Inferior parietal cortex (tissue), 1 donor: ENCODE measurements around the gene SHTN1.

Experiments
- DNase-seq: peaks from one replicate; pipeline ENCODE4 v3.0.0-alpha.2; 2016; ENCODE audit errors: extremely low spot score

Gene SHTN1

DNA sequence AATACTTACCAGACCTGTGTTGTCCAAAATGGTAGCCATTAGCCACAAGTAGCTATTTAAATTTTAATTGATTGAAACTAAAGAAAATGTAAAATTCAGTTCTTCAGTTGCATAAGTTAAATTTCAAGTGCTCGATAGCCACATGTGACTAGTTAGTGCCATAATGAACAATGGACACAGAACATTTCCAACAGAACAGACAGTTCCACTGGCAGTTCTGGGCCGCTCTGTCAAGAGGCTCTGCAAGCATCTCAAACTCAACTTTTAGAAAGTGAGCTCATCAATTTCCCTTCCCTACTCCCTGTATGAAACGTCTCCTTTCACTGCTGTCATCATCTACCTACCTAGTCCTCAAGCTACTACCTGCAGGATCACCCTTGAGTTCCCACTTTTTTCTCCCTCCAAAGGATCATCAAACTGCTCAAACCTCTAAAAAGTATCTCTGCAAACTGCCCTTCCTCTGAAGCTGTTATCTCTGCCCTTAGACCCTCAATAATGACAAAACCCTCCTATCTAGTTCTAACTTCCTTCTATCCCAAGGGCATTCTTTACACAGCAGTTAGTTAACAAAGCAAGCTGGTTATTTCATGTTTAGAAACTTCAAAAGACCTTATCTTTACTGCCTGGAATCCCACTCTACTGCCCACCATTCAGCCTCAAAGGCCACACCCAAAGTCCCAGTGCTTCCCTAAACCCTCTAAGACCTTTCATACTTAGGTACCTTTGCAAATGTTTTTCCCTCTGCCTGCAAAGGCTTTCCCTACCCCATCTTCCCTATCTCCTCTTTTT is 20.6 kb downstream of the SHTN1 start:
- no peak for DNase-seq

DNA sequence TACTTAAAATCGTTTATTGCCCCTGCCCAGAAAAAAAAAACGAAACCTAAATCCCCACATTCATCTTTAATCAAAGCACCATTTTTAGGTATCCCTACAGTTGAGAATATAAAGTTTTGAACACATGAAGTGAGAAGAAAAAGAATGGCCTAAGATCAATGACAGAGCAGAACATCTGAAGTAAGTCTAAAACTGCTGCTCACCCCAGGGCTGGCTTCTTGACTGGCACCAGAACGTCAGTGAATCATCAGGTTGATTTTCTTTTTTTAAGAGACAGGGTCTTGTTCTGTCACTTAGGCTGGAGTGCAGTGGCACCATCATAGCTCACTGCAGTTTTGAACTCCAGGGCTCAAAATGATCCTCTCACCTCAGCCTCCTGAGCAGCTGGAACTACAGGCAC is 24.9 kb downstream of the SHTN1 start:
- no peak for DNase-seq

- no peak for DNase-seq
Measured at GRCh38 chr10:116978901-116979300, 26.1 kb downstream of the SHTN1 start.

DNA sequence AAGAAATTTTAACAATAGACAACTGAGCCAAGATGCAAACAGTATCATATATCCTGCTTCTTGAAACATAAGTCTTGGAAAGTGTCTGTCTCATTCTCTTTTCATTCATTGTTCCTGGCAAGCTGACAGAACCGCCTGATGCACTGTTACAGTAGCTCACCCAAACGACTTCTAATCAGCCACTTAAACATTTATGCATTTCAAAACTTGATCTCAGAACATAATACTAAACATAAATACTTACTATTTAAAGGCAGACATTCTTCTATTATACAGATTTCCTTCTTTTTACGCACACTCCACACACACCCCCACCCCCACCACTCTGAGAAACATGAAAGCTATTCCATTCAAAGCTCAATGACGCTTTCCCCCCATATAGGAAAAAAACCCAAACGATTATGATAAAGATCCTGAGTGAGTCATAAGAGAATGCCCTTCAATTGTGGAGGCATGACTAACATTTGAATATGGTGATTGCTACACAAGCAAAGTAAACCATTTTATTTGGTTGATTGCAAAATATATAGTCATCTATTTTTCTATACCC is 30.5 kb downstream of the SHTN1 start:
- no peak for DNase-seq

DNA sequence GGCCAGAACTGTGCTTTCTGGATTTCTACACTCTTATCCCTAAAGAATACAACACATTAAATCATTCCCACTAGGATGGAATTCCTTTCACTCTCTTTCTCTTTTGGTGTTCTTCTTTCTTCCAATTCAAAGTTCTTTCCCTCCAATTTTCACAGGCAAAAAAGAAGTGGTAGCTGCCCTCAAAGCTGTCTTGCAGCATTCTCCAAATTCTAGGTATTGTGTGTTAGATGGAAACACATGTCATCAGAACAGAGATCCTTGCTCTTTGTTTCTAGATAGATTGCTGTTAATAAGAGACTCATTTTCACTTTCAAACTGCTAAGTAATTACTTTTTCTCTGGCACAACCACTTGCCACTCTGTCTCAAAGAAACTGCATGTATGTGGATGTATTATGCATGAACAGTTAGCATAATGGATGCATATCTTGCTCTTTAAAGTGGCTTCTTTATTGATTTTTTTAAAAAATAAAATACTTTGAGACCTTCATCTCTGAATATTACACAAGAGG is 31.0 kb downstream of the SHTN1 start:
- DNase-seq, result no peak

- peak; percentile 73 for DNase-seq
Measured at GRCh38 chr10:116973371-116973905, 31.5 kb downstream of the SHTN1 start.

DNA sequence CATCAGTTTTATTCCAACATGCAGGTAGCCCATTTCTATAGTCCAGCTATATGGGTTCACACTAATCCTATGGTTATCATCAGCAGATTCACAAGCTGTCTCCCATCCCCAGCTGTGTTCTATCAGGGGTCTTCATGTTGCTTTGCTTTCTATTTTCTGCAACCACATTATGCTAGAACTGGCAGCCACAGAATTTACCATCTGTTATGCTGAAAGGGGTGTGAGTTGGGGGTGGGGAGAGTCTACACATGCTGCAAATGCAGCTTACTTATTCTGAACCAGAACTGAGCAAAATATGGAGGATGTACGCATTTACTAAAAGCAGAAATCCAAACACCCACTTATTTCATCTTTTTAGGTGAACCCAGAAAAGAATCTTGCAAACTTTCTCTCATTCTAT is 32.9 kb downstream of the SHTN1 start:
- no peak for DNase-seq

- no peak for DNase-seq
Measured at GRCh38 chr10:116970050-116970449, 34.9 kb downstream of the SHTN1 start.

- no peak for DNase-seq
Measured at GRCh38 chr10:116968331-116968730, 36.7 kb downstream of the SHTN1 start.

DNA sequence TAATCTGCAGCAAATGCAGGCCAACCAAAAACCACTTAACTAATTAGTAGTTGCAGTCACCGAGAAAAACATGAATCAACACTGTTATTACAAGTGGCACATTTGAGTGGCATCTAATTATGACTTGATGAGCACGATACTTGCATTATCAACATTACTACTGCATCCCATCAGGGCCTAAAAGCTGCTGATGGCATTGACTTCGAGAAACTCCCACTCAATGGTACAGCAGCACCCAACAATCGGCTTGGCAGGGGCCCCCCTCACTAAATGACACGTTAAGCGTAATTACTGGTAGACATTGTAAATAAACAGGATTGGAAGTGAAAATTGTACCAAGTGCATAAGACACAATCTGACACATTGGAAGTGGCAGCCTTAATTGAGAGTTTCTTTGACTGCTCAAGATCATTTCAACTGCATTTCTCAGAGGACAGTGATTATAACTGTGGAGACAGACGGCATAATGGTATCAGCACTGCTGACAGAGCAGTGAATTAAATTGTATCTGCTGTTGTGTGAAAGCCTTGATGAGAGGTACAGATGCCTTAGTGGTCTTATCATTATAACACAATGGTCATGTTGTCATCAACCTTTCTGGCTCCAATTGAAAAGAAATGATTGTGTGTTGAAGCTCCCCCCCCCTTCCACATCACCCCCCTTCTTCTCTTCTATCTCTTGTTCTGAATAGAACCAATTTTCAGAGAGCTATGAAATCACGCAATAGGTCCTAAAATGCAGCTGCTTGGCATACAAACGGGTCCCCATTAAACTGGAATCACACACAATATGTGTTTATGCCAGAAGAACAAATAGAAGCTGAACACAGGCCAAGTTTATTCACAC is 43.4 kb downstream of the SHTN1 start:
- peak; percentile 86 for DNase-seq

DNA sequence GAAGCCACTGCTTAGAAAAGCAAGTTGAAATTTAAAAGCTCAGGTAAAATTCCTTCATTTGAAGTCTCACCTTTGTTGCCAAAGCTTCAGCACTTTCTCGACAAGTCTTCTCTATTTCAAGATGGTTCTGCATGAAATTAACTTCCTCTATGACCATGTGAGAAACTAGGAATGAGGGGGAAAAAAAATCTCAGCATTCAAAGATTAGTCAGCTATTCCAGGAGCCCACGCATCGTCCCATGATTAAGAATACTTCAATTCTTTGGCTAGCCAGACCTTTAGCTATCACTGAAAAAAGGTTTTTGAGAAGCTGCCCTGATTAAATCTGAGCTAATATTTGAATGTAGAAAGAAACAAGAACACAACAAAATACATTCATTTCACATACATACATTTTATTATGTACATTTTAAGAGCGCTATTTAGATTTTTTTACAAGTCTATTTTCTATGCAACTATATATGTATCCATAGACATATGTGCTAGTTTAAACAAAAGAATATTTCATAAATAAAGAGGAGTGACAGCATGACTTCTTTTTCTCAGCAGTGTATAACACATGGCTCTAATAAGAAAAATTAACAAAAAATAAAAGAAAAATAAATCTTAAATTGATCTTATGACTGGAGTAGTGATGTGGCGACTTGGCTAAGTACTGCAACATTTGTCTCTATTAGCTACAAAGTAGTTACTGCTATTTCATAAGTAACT is 44.8 kb downstream of the SHTN1 start:
- DNase-seq, result no peak

- DNase-seq, result no peak
Measured at GRCh38 chr10:116952729-116953128, 52.3 kb downstream of the SHTN1 start.

DNA sequence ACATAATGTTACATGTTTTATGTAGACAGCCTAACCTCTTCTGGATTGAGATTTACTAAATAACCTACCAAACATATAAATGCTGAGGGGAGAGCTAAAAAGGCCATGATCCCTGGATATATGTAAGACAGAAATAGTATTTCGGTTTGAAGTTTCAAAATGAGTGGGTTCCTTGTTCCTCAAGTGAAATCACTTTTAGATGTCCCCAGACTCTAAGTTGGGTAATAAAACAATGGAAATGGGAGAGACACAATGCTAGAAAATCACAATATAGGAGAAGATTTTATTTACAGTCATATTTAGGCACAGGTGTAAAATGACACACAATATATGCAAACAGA is 56.5 kb downstream of the SHTN1 start:
- DNase-seq, result no peak

- DNase-seq, result no peak
Measured at GRCh38 chr10:116947841-116948529, 57.0 kb downstream of the SHTN1 start.

DNA sequence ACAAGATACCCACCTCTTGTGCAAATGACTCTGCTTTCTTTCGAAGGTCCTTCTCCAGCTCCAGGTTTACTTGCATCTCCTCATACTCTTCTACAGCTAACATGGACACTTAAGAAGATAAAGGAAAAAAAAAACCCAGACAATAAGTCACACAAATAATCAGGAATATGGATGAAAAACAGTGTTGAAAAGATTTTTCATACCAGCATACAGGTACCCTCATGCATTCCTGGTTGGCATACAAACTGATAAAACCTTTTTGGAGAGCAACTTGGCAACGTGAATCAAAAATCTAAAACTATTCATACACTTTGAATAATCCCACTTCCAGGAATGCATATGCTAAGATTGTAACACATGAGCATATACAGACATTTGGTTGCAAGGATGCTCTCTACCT is 60.1 kb downstream of the SHTN1 start:
- no peak for DNase-seq

GRCh38 chr10:116931806-116932205 is 73.2 kb downstream of the SHTN1 start:
- no peak for DNase-seq

- no peak for DNase-seq
Measured at GRCh38 chr10:116926426-116926825, 78.6 kb downstream of the SHTN1 start.

- DNase-seq, result no peak
Measured at GRCh38 chr10:116925056-116925455, 79.9 kb downstream of the SHTN1 start.

DNA sequence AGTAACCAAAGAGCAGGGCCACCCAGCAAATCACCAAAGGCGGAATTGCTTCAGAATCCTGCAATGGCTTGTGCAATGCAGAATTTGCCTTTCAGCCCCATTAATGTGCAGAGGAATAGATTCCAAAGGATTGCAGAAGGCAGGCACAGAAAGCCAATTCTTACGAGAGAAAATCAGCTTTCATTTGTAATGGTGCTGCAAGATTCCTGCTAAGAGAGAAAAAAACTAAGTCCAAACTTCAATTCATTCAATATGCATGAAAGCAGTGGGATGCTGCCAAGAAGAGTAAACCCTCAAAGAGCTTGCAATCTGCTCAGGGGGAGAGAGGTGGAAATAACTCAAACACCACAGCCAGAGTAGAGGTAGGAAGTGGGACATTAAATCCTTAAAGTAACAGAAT is 85.3 kb downstream of the SHTN1 start:
- no peak for DNase-seq

GRCh38 chr10:116919164-116919563 is 85.8 kb downstream of the SHTN1 start:
- no peak for DNase-seq

DNA sequence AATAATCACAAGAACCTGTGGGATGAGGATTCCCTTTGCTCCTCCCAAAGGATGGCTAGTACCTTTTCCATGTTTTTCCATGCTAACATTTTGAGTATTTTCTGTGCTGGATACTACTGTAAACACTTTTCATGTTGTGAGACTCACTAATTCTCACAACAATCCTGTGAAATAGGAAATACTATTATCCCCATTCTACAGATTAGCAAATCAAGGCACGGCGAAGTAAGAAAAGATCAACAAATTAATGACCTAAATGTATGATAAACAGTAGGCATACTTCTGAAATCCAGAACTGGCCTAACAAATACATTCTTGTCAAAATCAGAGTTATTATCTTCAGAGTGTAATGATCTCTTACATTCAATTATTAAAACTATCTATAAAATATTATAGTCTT is 86.4 kb downstream of the SHTN1 start:
- no peak for DNase-seq
